RWPE2 (cell line): ENCODE data around the gene MASP2.
"Not testable (repeated sequence)": the region's sequence is repeated elsewhere in the genome, so short reads cannot be mapped to it uniquely, and the experiment has no call there.

ENCODE experiments used
- ATAC-seq: fragments of 200-7000 bp; cut with Tn5 transposase; 3 replicates; pipeline ENCODE4 v1.9.1; 2021; ENCODE audit warnings: low read depth
- DNase-seq: peaks from one replicate; pipeline ENCODE4 v3.0.0-alpha.2; 2020; ENCODE audit warnings: low spot score
- H3K27ac ChIP-seq: fragments of 450-650 bp; 2 replicates; pipeline ENCODE4 v1.5.1; 2017; ENCODE audit warnings: mild to moderate bottlenecking; ENCODE audit not compliant: poor library complexity, severe bottlenecking
- H3K27me3 ChIP-seq: fragments of 250-450 bp; sonication (Bioruptor Pico); 2 replicates; pipeline ENCODE4 v1.5.1; 2021; ENCODE audit warnings: mild to moderate bottlenecking, moderate library complexity; ENCODE audit not compliant: insufficient read depth, poor library complexity, severe bottlenecking
- H3K36me3 ChIP-seq: fragments of 250-450 bp; sonication (Bioruptor Pico); 2 replicates; pipeline ENCODE4 v1.5.1; 2020; ENCODE audit warnings: low read depth, mild to moderate bottlenecking, moderate library complexity
- H3K4me1 ChIP-seq: fragments of 250-450 bp; sonication (Bioruptor Pico); 2 replicates; pipeline ENCODE4 v1.5.1; 2021; ENCODE audit warnings: mild to moderate bottlenecking, moderate library complexity; ENCODE audit not compliant: insufficient read depth, poor library complexity, severe bottlenecking
- H3K4me3 ChIP-seq: fragments of 250-450 bp; sonication (Bioruptor Pico); 2 replicates; pipeline ENCODE4 v1.5.1; 2021; ENCODE audit warnings: mild to moderate bottlenecking, moderate library complexity; ENCODE audit not compliant: severe bottlenecking
- H3K9me3 ChIP-seq: fragments of 250-450 bp; sonication (Bioruptor Pico); 2 replicates; pipeline ENCODE4 v1.5.1; 2021; ENCODE audit warnings: mild to moderate bottlenecking, moderate library complexity; ENCODE audit not compliant: severe bottlenecking
- CTCF ChIP-seq: fragments of 450-650 bp; IDR thresholded peaks from one replicate; pipeline ENCODE4 v1.5.1; 2017; ENCODE audit warnings: mild to moderate bottlenecking, moderate library complexity; ENCODE audit not compliant: poor library complexity, severe bottlenecking

The MASP2 gene

GRCh38 chr1:10990828-10991227, 56.2 kb downstream of the MASP2 start:
- H3K27me3 ChIP-seq = no peaks in the 10 kb centered on the region
- H3K4me1 ChIP-seq = no peaks in the 10 kb centered on the region
- H3K36me3 ChIP-seq = no peaks in the 10 kb centered on the region
- no peak for ATAC-seq
- H3K27ac ChIP-seq = no peak overlapping the region
- DNase-seq = no peak
- H3K4me3 ChIP-seq = no peak overlapping the region
- no peaks in the 10 kb centered on the region for H3K9me3 ChIP-seq
- TF ChIP-seq CTCF = no peak

GRCh38 chr1:10989920-10990516, 57.0 kb downstream of the MASP2 start:
- H3K36me3 ChIP-seq, H3K4me1 ChIP-seq, H3K9me3 ChIP-seq, DNase-seq, H3K4me3 ChIP-seq, H3K27ac ChIP-seq, H3K27me3 ChIP-seq, ATAC-seq: not testable (repeated sequence)

- Histone ChIP-seq H3K36me3 (no peaks in the 10 kb centered on the region), H3K4me3 (no peak overlapping the region), H3K4me1 (no peaks in the 10 kb centered on the region), H3K9me3 (no peaks in the 10 kb centered on the region), H3K27ac (no peak overlapping the region), H3K27me3 (no peaks in the 10 kb centered on the region)
- TF ChIP-seq CTCF = no peak
- DNase-seq = no peak
- no peak for ATAC-seq
Observed at GRCh38 chr1:10989095-10989494, 57.9 kb downstream of the MASP2 start.

DNA sequence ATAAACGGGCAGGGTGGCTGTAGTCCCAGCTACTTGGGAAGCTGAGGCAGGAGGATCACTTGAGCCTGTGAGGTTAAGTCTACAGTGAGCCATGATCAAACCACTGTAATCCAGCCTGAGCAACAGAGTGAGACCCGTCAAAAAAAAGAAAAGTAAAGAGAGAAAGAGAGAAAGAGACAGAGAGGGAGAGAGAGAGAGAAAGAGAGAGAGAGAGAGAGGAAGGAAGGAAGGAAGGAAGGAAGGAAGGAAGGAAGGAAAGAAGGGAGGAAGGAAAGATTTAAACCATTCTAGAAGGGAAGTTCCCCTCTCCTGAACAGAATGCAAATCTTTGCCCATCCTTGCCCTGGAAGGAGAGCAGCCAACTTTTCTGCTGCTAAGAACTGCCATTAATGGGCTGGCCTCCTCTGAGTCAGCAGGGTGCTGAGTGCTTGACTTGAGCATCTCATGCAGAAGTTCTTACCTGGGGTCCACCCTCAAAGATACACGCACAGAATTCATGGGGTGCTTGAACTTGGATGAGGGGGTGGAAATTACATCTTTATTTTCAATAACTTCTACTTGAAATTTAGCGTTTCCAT, 59.1 kb downstream of the MASP2 start:
- TF ChIP-seq CTCF = no peak
- no peaks in the 10 kb centered on the region for H3K27me3 ChIP-seq
- H3K4me3 ChIP-seq = no peak overlapping the region
- H3K27ac ChIP-seq = no peak overlapping the region
- H3K36me3 ChIP-seq = no peaks in the 10 kb centered on the region
- H3K4me1 ChIP-seq = no peaks in the 10 kb centered on the region
- ATAC-seq (no peak), DNase-seq (no peak)
- H3K9me3 ChIP-seq = no peaks in the 10 kb centered on the region

DNA sequence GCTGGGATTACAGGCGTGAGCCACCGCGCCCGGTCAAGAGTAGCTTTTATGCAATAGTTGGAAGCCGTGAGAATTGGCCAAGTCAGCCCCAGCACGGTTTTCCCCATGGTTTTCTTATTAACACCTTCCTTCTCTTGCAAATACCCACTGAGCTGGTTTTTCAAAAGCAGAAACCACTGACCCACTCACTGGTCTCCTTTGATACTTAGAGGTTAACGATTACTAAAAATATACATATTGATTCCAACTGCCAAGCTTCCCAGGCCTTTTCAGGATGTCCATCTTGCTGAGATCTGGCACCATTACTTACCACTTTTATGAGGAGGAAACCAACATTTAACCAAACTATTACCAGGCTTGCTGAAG, 60.5 kb downstream of the MASP2 start:
- Histone ChIP-seq H3K27ac (no peak overlapping the region), H3K36me3 (no peaks in the 10 kb centered on the region), H3K27me3 (no peaks in the 10 kb centered on the region), H3K4me3 (no peak overlapping the region), H3K4me1 (no peaks in the 10 kb centered on the region), H3K9me3 (no peaks in the 10 kb centered on the region)
- DNase-seq (no peak), ATAC-seq (no peak)
- TF ChIP-seq CTCF = no peak
